HG03432 (cell line): ENCODE measurements around the gene USP46.

ENCODE experiments used
- ATAC-seq: cut with Tn5 transposase; IDR thresholded peaks from one replicate; pipeline ENCODE4 v1.9.1; 2021; ENCODE audit warnings: mild to moderate bottlenecking, moderate library complexity; ENCODE audit not compliant: unreplicated experiment

USP46 gene

GRCh38 chr4:52622564-52622963 lies 36.5 kb downstream of the USP46 start:
- ATAC-seq = no peak

- no peak for ATAC-seq
Measured at GRCh38 chr4:52621567-52621966, 37.5 kb downstream of the USP46 start.

- no peak for ATAC-seq
Measured at GRCh38 chr4:52619591-52619931, 39.5 kb downstream of the USP46 start.

GRCh38 chr4:52618795-52619590 lies 40.1 kb downstream of the USP46 start:
- no peak for ATAC-seq

- ATAC-seq = no peak
Measured at GRCh38 chr4:52617336-52618020, 41.6 kb downstream of the USP46 start.

GRCh38 chr4:52614241-52614640 lies 44.9 kb downstream of the USP46 start:
- no peak for ATAC-seq

- ATAC-seq = no peak
Measured at GRCh38 chr4:52612341-52612740, 46.8 kb downstream of the USP46 start.

GRCh38 chr4:52611030-52611555 lies 48.0 kb downstream of the USP46 start:
- no peak for ATAC-seq

- ATAC-seq = no peak
Measured at GRCh38 chr4:52606726-52607125, 52.4 kb downstream of the USP46 start.

- no peak for ATAC-seq
Measured at GRCh38 chr4:52606040-52606439, 53.1 kb downstream of the USP46 start.

- ATAC-seq = no peak
Measured at GRCh38 chr4:52604215-52604614, 54.9 kb downstream of the USP46 start.

- ATAC-seq = no peak
Measured at GRCh38 chr4:52600275-52600674, 58.8 kb downstream of the USP46 start.

- no peak for ATAC-seq
Measured at GRCh38 chr4:52595001-52595400, 64.1 kb downstream of the USP46 start.

- ATAC-seq = no peak
Measured at GRCh38 chr4:52592287-52592686, 66.8 kb downstream of the USP46 start.

- no peak for ATAC-seq
Measured at GRCh38 chr4:52588771-52589591, 70.1 kb downstream of the USP46 start.

GRCh38 chr4:52588097-52588496 lies 71.0 kb downstream of the USP46 start:
- no peak for ATAC-seq

- ATAC-seq = no peak
Measured at GRCh38 chr4:52586069-52586468, 73.0 kb downstream of the USP46 start.

- ATAC-seq = no peak
Measured at GRCh38 chr4:52585379-52585778, 73.7 kb downstream of the USP46 start.

GRCh38 chr4:52579602-52580272 lies 79.4 kb downstream of the USP46 start:
- ATAC-seq = no peak

- no peak for ATAC-seq
Measured at GRCh38 chr4:52578951-52579350, 80.2 kb downstream of the USP46 start.

GRCh38 chr4:52577624-52577962 lies 81.5 kb downstream of the USP46 start:
- ATAC-seq = no peak
